Ovary (tissue), 3 donors: Measurements from ENCODE around the gene THRA.

Experiments used
- EP300 ChIP-seq: sonication (generic); formaldehyde crosslinking; IDR thresholded peaks from one replicate; pipeline ENCODE4 v1.6.1; 2017; ENCODE audit warnings: antibody characterized with exemption
- POLR2A ChIP-seq: fragments of 450-650 bp; IDR thresholded peaks from one replicate; pipeline ENCODE4 v1.6.1; 2017; ENCODE audit warnings: antibody characterized with exemption, mild to moderate bottlenecking, moderate library complexity
- TF ChIP-seq, protein P1 (sequence below), 3 donors: fragments of 450-650 bp in 2 of 3; fragments of 200-600 bp in 1 of 3; IDR thresholded peaks; one replicate each; pipeline versions ENCODE4 v1.5.1 to v1.8.0; 2016 to 2022; ENCODE audit warnings: antibody characterized with exemption in 3 of 3, mild to moderate bottlenecking in 1 of 3
- donor health status: DM: no; HTN: no; CAD: no.

DNA sequence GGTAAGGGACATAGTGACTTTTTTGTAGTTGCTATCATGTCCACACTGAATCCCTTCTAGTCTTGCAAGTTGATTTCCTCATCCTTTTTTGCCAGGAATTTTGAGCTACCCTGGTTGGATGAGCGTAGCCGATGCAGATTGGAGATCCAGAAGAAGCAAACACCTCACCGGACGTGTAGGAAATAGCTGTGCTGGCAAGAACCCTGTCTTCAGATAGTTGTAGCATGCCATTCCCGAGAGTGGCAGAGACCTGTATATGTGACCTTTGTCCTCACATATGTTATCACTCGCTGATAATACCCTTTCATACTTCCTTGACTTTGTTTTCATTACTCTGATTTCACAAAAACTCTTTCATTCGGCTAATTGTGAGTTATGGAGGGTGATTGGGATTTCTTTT lies 71.4 kb downstream of the THRA start:
- TF ChIP-seq, protein P1, sequence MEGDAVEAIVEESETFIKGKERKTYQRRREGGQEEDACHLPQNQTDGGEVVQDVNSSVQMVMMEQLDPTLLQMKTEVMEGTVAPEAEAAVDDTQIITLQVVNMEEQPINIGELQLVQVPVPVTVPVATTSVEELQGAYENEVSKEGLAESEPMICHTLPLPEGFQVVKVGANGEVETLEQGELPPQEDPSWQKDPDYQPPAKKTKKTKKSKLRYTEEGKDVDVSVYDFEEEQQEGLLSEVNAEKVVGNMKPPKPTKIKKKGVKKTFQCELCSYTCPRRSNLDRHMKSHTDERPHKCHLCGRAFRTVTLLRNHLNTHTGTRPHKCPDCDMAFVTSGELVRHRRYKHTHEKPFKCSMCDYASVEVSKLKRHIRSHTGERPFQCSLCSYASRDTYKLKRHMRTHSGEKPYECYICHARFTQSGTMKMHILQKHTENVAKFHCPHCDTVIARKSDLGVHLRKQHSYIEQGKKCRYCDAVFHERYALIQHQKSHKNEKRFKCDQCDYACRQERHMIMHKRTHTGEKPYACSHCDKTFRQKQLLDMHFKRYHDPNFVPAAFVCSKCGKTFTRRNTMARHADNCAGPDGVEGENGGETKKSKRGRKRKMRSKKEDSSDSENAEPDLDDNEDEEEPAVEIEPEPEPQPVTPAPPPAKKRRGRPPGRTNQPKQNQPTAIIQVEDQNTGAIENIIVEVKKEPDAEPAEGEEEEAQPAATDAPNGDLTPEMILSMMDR (IDR thresholded peaks at IDR 0.05) = no peak
- TF ChIP-seq POLR2A = no peak
- TF ChIP-seq EP300 = no peak
